GM18868 (cell line): ENCODE data around the gene PRKN.

ENCODE experiments used
- ATAC-seq: cut with Tn5 transposase; IDR thresholded peaks from one replicate; pipeline ENCODE4 v1.9.1; 2021; ENCODE audit warnings: mild to moderate bottlenecking, moderate library complexity; ENCODE audit not compliant: unreplicated experiment

Gene PRKN

GRCh38 chr6:162336359-162336758 is 391.2 kb downstream of the PRKN start:
- no peak for ATAC-seq

DNA sequence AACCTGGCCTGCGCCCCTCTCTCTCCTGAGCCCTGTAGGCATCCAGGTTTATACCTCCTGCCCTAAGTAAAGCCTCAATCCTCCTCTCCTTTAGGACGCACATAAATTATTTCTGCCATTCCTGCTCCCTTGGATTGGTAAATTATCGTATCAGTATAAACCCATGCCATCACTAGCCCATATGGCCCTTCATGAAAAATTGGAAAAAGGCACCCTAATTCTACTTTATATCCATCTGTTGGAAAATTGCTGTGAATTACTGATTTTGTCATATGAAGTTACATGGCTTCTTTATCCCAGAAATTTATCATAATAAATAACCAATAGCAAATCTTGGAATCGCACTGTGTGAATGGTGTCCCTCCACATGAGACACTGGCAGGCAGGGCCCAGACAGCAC is 395.2 kb downstream of the PRKN start:
- no peak for ATAC-seq

DNA sequence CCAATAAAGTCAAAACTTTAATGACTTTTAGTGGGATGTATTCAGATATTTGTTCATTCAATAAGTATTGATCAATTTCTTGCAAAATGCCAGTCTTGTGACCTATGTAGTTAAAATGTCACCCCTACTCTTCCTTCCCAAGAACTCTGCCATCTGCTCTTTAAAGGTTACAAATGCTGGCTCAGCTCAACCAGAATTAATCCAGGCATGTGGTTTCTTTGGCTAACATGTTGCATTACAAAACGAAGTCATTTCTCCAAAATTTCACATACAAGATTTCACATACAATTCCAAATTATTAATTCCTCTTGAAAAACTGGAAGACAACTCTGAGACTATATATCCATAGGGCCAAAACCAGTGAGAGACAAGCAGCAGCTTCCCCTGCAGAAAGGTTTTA is 395.7 kb downstream of the PRKN start:
- ATAC-seq: no peak

GRCh38 chr6:162325826-162326225 is 401.7 kb downstream of the PRKN start:
- ATAC-seq: no peak

DNA sequence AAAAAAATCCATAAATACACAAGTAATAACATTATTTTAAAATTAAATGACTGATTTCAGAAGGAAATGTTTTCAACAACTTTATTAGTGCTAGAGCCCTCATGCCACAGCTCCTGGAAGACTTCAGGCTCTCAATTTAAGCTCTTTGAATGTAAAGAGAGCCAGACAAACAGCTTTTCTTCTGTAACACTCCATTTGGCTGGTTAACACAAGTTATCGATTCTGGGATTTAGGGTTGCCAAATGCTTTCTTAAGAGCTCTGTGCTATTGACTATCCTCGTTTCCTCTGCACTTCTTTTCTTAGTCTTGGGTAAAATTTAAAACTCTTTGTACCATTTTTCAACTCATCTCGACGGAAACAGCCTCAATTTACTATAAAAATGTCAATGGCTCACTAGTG is 402.5 kb downstream of the PRKN start:
- ATAC-seq: no peak

DNA sequence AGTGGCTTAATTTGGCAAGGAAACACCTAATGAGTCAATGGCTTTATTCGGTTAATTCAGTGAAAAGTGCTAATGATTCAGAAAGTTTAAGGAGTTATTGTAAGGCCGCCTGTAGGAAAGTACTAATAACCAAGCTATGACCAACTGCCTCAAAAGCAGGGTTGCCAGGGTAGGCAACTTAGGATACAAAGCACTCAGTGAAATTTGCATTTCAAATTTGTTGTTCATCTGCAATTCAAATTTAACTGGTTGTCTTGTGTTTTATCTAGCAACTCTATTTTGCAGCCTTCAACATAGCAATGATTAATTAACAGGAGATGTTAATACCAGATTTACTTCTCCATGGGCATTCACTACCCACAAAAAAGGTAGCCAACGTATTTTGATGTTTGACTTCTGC is 412.3 kb downstream of the PRKN start:
- ATAC-seq: no peak

GRCh38 chr6:162313922-162314660 is 413.5 kb downstream of the PRKN start:
- no peak for ATAC-seq

- ATAC-seq: no peak
Measured at GRCh38 chr6:162307865-162308264, 419.7 kb downstream of the PRKN start.

DNA sequence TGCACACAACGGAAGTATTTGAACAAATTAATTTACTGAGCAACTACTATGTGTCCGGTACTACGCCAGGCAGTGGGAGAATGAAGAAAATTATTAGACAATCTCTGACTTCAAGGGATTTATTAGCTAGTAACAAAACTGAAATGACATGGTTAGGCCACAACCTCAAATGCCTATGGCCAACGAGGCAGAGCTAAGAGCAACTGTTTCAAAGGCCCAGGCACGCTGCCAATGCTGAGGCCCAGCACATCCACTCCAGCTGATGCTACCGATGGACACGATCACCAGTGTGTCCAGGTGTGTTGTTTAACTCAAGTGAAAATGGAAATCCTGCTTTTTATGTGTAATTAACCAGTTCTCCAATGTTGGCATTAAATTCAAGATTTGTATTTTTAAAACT is 420.9 kb downstream of the PRKN start:
- no peak for ATAC-seq

DNA sequence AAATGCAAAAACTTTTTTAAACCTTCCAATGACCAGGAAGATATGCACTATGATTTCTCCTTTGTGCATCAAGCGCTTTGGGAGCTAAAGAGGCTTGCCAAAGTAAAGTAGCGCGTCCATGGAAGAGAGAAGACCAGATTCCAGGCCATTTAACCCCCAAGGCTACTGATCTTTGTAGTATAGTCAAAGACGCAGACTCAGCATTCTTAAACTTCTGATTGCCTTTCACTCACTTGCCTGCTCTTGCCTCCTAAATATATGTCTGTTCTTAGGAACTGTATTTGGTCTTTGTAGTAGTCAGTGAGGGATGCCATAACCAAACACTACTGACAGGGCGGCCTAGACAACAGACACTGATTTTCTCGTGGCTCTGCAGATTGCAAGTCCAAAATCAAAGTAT is 426.4 kb downstream of the PRKN start:
- no peak for ATAC-seq

GRCh38 chr6:162294029-162294428 is 433.5 kb downstream of the PRKN start:
- no peak for ATAC-seq

- ATAC-seq: no peak
Measured at GRCh38 chr6:162292915-162293314, 434.7 kb downstream of the PRKN start.

GRCh38 chr6:162290846-162291465 is 436.6 kb downstream of the PRKN start:
- no peak for ATAC-seq

DNA sequence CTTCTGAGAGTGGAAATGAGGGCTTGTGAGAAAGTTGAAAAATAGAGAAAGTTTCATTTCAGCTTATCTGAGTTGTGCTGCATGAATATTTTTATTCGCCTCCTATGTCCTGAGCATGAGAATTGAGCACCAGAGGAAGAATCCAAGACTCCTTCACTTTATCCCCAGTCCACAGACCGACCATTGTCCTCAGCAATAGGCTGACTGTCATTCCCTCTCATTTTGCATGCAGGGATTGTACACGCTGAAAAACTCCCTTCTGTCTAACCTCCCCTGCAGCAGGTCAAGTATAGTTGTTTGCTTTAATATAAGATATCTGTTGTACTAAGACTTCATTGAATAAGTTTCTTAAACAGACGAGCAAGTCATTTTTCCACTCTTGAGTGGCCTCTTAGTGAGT is 437.6 kb downstream of the PRKN start:
- no peak for ATAC-seq

DNA sequence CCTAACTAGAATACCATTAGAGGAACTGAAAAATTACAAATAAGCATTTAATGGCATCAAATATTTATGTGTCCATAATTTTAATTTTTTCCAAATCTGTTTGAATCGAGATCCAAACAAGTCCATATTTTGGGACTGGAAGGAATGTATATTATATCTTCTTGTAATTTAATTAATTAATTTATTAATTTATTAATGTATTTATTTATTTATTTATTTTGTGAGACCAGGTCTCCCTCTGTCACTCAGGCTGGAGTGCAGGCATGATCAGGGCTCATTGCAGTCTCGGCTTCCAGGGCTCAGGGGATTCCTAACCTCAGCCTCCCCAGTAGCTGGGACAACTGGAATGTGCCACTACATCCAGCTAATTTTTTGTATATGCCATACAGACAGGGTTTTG is 453.6 kb downstream of the PRKN start:
- ATAC-seq: no peak

DNA sequence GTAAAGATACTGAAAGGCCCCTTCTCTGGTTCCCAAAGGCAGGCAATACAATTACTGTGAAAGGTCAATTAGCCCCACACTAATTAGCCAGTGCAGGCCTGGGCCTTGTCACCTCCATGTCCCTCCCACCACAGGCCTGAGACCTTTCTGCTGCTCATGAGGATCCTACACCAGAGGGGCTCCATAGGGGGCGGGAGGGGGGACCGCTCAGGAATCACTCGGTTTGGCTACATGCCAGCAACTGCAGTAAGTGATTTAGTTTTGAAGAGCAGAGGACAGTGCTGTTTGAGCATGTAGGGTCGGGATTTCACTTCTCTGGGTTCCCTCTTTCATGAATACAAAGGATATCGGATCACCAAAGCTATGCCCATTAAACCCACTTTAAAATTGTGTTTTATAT is 455.6 kb downstream of the PRKN start:
- ATAC-seq: no peak

DNA sequence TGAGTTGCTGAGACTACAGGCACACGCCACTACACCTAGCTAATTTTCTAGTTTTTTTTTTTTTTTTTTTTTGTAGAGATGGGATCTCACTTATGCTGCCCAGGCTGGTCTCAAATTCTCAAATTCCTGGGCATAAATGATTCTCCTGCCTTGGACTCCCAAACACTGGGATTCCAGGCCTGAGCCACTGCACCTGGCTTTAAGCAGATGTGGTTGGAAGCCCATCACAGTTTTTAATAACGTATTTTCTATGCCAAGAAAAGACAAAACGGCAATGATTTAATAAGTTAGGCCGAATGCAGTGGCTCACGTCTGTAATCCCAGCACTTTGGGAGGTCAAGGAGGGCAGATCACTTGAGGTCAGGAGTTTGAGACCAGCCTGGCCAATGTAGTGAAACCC is 456.6 kb downstream of the PRKN start:
- ATAC-seq: no peak

DNA sequence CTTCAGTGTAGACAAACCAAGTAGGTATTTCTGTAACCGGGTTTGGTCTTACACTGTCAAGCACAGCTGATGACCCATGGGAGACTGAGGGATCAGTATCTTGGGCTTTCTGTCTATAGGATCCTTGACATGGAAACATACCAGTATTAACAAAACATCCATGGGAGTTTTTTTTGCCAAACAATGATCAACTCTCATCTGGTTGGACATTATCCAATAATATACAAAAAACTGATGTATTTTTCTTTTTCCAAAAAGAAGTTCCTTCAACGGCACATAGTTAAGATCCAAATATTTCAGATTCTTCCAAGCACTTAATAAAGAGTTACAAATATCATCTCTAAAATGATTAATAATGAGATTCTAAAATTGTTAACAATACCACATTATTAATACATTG is 459.9 kb downstream of the PRKN start:
- no peak for ATAC-seq

- ATAC-seq: no peak
Measured at GRCh38 chr6:162267126-162267525, 460.4 kb downstream of the PRKN start.

- no peak for ATAC-seq
Measured at GRCh38 chr6:162264581-162264980, 463.0 kb downstream of the PRKN start.

DNA sequence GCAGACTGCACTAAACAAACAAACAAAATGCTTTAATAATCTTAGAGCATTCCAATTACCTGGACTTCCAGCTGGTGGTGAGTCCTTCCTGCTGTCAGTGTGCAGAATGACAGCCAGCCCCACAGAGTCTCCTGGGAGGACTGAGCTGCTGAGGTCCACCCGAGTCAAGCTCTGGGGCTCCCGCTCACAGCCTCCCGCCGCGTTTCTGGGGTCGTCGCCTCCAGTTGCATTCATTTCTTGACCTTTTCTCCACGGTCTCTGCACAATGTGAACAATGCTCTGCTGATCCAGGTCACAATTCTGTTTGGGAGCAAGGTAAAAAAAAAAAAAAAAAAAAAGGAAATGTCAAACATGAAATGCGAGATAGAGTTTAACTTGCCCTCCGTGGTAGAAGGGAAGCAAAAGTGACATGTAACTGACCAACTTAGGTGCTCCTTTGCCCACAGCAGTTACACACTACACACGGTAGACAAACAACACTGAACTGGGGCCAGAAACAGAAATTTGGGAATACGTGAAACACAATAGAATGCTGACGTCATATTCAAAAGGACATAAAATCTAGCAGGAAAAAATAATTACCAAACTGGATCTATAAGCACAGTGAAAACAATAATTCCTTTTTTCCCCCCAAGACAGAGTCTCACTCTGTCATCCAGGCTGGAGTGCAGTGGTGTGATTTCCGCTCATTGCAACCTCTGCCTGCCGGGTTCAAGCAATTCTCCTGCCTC is 464.9 kb downstream of the PRKN start:
- no peak for ATAC-seq

- no peak for ATAC-seq
Measured at GRCh38 chr6:162261598-162261997, 466.0 kb downstream of the PRKN start.
